Measurements from ENCODE around the gene BACE1-AS.

BACE1-AS gene

DNA sequence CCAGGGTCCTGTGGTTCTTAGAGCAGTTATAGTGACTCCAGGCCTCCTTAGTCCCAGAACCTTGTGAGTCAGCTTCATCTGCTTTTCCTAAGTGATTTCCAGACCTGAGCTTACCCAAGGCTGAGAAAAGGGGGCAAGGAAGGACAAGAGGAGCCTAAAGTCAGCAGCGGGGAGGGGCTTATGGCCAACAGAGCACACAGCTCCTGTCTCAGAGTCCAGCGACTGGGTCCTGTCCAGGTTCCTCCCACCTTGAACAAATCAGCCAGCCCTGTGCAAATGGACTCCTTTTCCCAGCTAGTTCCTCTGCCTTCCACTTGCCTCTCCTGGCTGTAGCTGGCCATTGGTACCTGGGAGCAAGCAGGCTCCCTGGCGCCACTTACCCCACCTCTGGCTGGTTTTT, 14.0 kb downstream of the BACE1-AS start:
- Histone ChIP-seq H3K79me2 (ENCODE audit: control insufficient read depth, low read length) (no peaks in the 10 kb centered on the region), H3K27me3 (ENCODE audit: control insufficient read depth, low read length) (0 out of 2 replicates have a peak, but pooled peaks cover 10% of the 10 kb centered on the region), H3K9me2 (replicated peaks; ENCODE audit: control insufficient read depth, low read length) (no peaks in the 10 kb centered on the region), H3K4me2 (ENCODE audit: low read length) (no peak overlapping the region), H3K9me3 (ENCODE audit: control insufficient read depth, insufficient read depth, low read length) (no peaks in the 10 kb centered on the region), H3K27ac (ENCODE audit: low read depth, low read length) (no peak overlapping the region), H3K4me3 (ENCODE audit: low read length) (no peak overlapping the region), H4K20me1 (ENCODE audit: control insufficient read depth, insufficient read depth, low read depth, low read length) (no peaks in the 10 kb centered on the region), H3F3A (ENCODE audit: control insufficient read depth, insufficient read depth) (no peaks in the 10 kb centered on the region), H3K36me3 (ENCODE audit: control insufficient read depth, low read length) (no peaks in the 10 kb centered on the region), H3K4me1 (ENCODE audit: control insufficient read depth, low read length) (no peaks in the 10 kb centered on the region)
- no peak for TF ChIP-seq CTCF (IDR thresholded peaks at IDR 0.05; ENCODE audit: low read depth, low read length, poor library complexity, severe bottlenecking)
- TF ChIP-seq EZH2phosphoT487 (IDR thresholded peaks at IDR 0.05; ENCODE audit: borderline replicate concordance, low read length): no peak

- H3K4me1 ChIP-seq (ENCODE audit: control insufficient read depth, low read length): no peaks in the 10 kb centered on the region
- H3K9me2 ChIP-seq (replicated peaks; ENCODE audit: control insufficient read depth, low read length): no peaks in the 10 kb centered on the region
- no peaks in the 10 kb centered on the region for H3K79me2 ChIP-seq (ENCODE audit: control insufficient read depth, low read length)
- H3K9me3 ChIP-seq (ENCODE audit: control insufficient read depth, insufficient read depth, low read length): no peaks in the 10 kb centered on the region
- H3K4me3 ChIP-seq (ENCODE audit: low read length): no peak overlapping the region
- no peaks in the 10 kb centered on the region for H3K36me3 ChIP-seq (ENCODE audit: control insufficient read depth, low read length)
- TF ChIP-seq EZH2phosphoT487 (IDR thresholded peaks at IDR 0.05; ENCODE audit: borderline replicate concordance, low read length) (no peak), CTCF (IDR thresholded peaks at IDR 0.05; ENCODE audit: low read depth, low read length, poor library complexity, severe bottlenecking) (no peak)
- H3K4me2 ChIP-seq (ENCODE audit: low read length): no peak overlapping the region
- no peaks in the 10 kb centered on the region for H3F3A ChIP-seq (ENCODE audit: control insufficient read depth, insufficient read depth)
- H3K27ac ChIP-seq (ENCODE audit: low read depth, low read length): no peak overlapping the region
- no peaks in the 10 kb centered on the region for H4K20me1 ChIP-seq (ENCODE audit: control insufficient read depth, insufficient read depth, low read depth, low read length)
- peaks cover 3% of the 10 kb centered on the region for H3K27me3 ChIP-seq (ENCODE audit: control insufficient read depth, low read length)
Observed at GRCh38 chr11:117309310-117309709, 18.2 kb downstream of the BACE1-AS start.

DNA sequence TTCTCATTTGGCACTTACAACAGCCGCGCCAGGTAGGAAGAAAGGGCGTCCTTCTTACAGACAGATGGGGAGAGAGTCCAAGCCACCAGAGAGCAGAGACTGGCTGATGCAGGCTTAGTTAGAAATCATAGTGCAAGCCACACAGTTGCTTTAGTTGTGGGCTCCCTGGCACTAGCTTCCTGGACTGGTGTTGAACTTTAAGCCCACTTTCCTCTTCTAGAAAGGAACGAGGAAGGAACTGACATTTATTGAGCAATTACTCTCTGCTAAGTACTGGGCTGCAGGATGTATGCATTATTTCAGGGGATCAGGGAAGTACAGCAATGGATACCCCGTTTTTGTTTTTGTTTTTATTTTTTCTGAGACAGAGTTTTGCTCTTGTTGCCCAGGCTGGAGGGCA, 21.9 kb downstream of the BACE1-AS start:
- Histone ChIP-seq H3K27me3 (ENCODE audit: control insufficient read depth, low read length) (peaks cover 9% of the 10 kb centered on the region), H3K36me3 (ENCODE audit: control insufficient read depth, low read length) (no peaks in the 10 kb centered on the region), H3K4me2 (ENCODE audit: low read length) (no peak overlapping the region)

More for the DNA sequence above, 21.9 kb downstream of the BACE1-AS start:
- Histone ChIP-seq H3K9me2 (replicated peaks; ENCODE audit: control insufficient read depth, low read length) (no peaks in the 10 kb centered on the region), H3K4me1 (ENCODE audit: control insufficient read depth, low read length) (no peaks in the 10 kb centered on the region), H3K9me3 (ENCODE audit: control insufficient read depth, insufficient read depth, low read length) (no peaks in the 10 kb centered on the region), H3K27ac (ENCODE audit: low read depth, low read length) (no peak overlapping the region), H3K4me3 (ENCODE audit: low read length) (no peak overlapping the region), H3K79me2 (ENCODE audit: control insufficient read depth, low read length) (no peaks in the 10 kb centered on the region), H4K20me1 (ENCODE audit: control insufficient read depth, insufficient read depth, low read depth, low read length) (no peaks in the 10 kb centered on the region), H3F3A (ENCODE audit: control insufficient read depth, insufficient read depth) (no peaks in the 10 kb centered on the region)
- TF ChIP-seq EZH2phosphoT487 (IDR thresholded peaks at IDR 0.05; ENCODE audit: borderline replicate concordance, low read length) (no peak), CTCF (IDR thresholded peaks at IDR 0.05; ENCODE audit: low read depth, low read length, poor library complexity, severe bottlenecking) (no peak)

Measured in DOHH2 (cell line).